ENCODE measurements around the gene ZBED3.
"Not testable (repeated sequence)": the region's sequence is repeated elsewhere in the genome, so short reads cannot be mapped to it uniquely, and the experiment has no call there.

The ZBED3 gene

GRCh38 chr5:77120706-77121105 lies 33.6 kb upstream of the ZBED3 start:
- H3K9ac ChIP-seq (ENCODE audit: low read depth, low read length) = no peak overlapping the region
- no peaks in the 10 kb centered on the region for H3K9me3 ChIP-seq (ENCODE audit: insufficient read depth, low read length, severe bottlenecking)
- H3K36me3 ChIP-seq (ENCODE audit: insufficient read depth, low read length) = peaks cover 11% of the 10 kb centered on the region; the same call in 1 of the 2 replicates
- no peaks in the 10 kb centered on the region for H3K27me3 ChIP-seq (ENCODE audit: insufficient read depth, low read length, poor library complexity)
- no peaks in the 10 kb centered on the region for H3K79me2 ChIP-seq (ENCODE audit: insufficient read depth, low read length)
- no peak for TF ChIP-seq EZH2 (IDR thresholded peaks at IDR 0.05; ENCODE audit: borderline replicate concordance, low read depth, low read length, severe bottlenecking)
- no peak for TF ChIP-seq CTCF (IDR thresholded peaks at IDR 0.05; ENCODE audit: borderline replicate concordance, extremely low read depth, low read length, poor library complexity, severe bottlenecking)
- no peak overlapping the region for H3K4me2 ChIP-seq (ENCODE audit: insufficient read depth, low read length)
- no peak overlapping the region for H2AFZ ChIP-seq (ENCODE audit: low read depth, low read length)
- no peak overlapping the region for H3K4me3 ChIP-seq (ENCODE audit: low read depth in 1 of 2, low read length in 2 of 2)
- H3K4me1 ChIP-seq (ENCODE audit: insufficient read depth, low read length) = no peaks in the 10 kb centered on the region
- ATAC-seq (ENCODE audit: insufficient read depth, low read depth) (no peak), DNase-seq (no peak)
- H3K27ac ChIP-seq (ENCODE audit: low read length) = no peak overlapping the region
- no peaks in the 10 kb centered on the region for H4K20me1 ChIP-seq (ENCODE audit: insufficient read depth, low read length)

GRCh38 chr5:77120086-77120485 lies 33.0 kb upstream of the ZBED3 start:
- no peak overlapping the region for H3K9ac ChIP-seq (ENCODE audit: low read depth, low read length)
- no peak for ATAC-seq (ENCODE audit: insufficient read depth, low read depth)
- H3K27me3 ChIP-seq (ENCODE audit: insufficient read depth, low read length, poor library complexity) = no peaks in the 10 kb centered on the region
- H3K27ac ChIP-seq (ENCODE audit: low read length) = no peak overlapping the region
- DNase-seq = no peak
- H2AFZ ChIP-seq (ENCODE audit: low read depth, low read length) = no peak overlapping the region
- no peaks in the 10 kb centered on the region for H4K20me1 ChIP-seq (ENCODE audit: insufficient read depth, low read length)
- H3K4me1 ChIP-seq (ENCODE audit: insufficient read depth, low read length) = no peaks in the 10 kb centered on the region
- H3K79me2 ChIP-seq (ENCODE audit: insufficient read depth, low read length) = no peaks in the 10 kb centered on the region
- no peak overlapping the region for H3K4me3 ChIP-seq (ENCODE audit: low read depth in 1 of 2, low read length in 2 of 2)
- H3K36me3 ChIP-seq (ENCODE audit: insufficient read depth, low read length) = peaks cover 11% of the 10 kb centered on the region; the same call in 1 of the 2 replicates
- no peak overlapping the region for H3K4me2 ChIP-seq (ENCODE audit: insufficient read depth, low read length)
- TF ChIP-seq CTCF (IDR thresholded peaks at IDR 0.05; ENCODE audit: borderline replicate concordance, extremely low read depth, low read length, poor library complexity, severe bottlenecking) (no peak), EZH2 (IDR thresholded peaks at IDR 0.05; ENCODE audit: borderline replicate concordance, low read depth, low read length, severe bottlenecking) (no peak)
- no peaks in the 10 kb centered on the region for H3K9me3 ChIP-seq (ENCODE audit: insufficient read depth, low read length, severe bottlenecking)

GRCh38 chr5:77117161-77117560 lies 30.1 kb upstream of the ZBED3 start:
- H3K9ac ChIP-seq (ENCODE audit: low read depth, low read length) = no peak overlapping the region
- no peaks in the 10 kb centered on the region for H3K4me1 ChIP-seq (ENCODE audit: insufficient read depth, low read length)
- H3K9me3 ChIP-seq (ENCODE audit: insufficient read depth, low read length, severe bottlenecking) = no peaks in the 10 kb centered on the region
- H3K4me2 ChIP-seq (ENCODE audit: insufficient read depth, low read length) = no peak overlapping the region
- no peak overlapping the region for H3K27ac ChIP-seq (ENCODE audit: low read length)
- H3K36me3 ChIP-seq (ENCODE audit: insufficient read depth, low read length) = peaks cover 9% of the 10 kb centered on the region; the same call in 1 of the 2 replicates
- ATAC-seq (ENCODE audit: insufficient read depth, low read depth) = no peak
- DNase-seq = no peak
- no peaks in the 10 kb centered on the region for H3K27me3 ChIP-seq (ENCODE audit: insufficient read depth, low read length, poor library complexity)
- H4K20me1 ChIP-seq (ENCODE audit: insufficient read depth, low read length) = no peaks in the 10 kb centered on the region
- TF ChIP-seq CTCF (IDR thresholded peaks at IDR 0.05; ENCODE audit: borderline replicate concordance, extremely low read depth, low read length, poor library complexity, severe bottlenecking) = no peak
- TF ChIP-seq EZH2 (IDR thresholded peaks at IDR 0.05; ENCODE audit: borderline replicate concordance, low read depth, low read length, severe bottlenecking) = no peak
- H3K79me2 ChIP-seq (ENCODE audit: insufficient read depth, low read length) = no peaks in the 10 kb centered on the region
- no peak overlapping the region for H3K4me3 ChIP-seq (ENCODE audit: low read depth in 1 of 2, low read length in 2 of 2)
- no peak overlapping the region for H2AFZ ChIP-seq (ENCODE audit: low read depth, low read length)

GRCh38 chr5:77107035-77107434 lies 19.9 kb upstream of the ZBED3 start:
- not testable (repeated sequence) for H2AFZ ChIP-seq (ENCODE audit: low read depth, low read length); H3K36me3 ChIP-seq (ENCODE audit: insufficient read depth, low read length); H3K9ac ChIP-seq (ENCODE audit: low read depth, low read length); ATAC-seq (ENCODE audit: insufficient read depth, low read depth); H3K79me2 ChIP-seq (ENCODE audit: insufficient read depth, low read length); H3K4me2 ChIP-seq (ENCODE audit: insufficient read depth, low read length); H3K4me3 ChIP-seq (ENCODE audit: low read depth in 1 of 2, low read length in 2 of 2); H4K20me1 ChIP-seq (ENCODE audit: insufficient read depth, low read length); H3K4me1 ChIP-seq (ENCODE audit: insufficient read depth, low read length); H3K9me3 ChIP-seq (ENCODE audit: insufficient read depth, low read length, severe bottlenecking); DNase-seq; H3K27me3 ChIP-seq (ENCODE audit: insufficient read depth, low read length, poor library complexity); H3K27ac ChIP-seq (ENCODE audit: low read length)

All from DND-41 (cell line).